ENCODE data around the gene AXIN1. TPM values are rescaled to one million over a fixed set of nuclear protein-coding genes. Genes with fewer than 3 reads are reported as not detected.

Gene AXIN1
- polyA plus RNA-seq, 2 of the 4 experiments (the other 2 are of a cell fraction), result 8.7 to 19.3 TPM

- WGBS (ENCODE audit: missing lambda C conversion rate), result 19% methylated on average over 3 of the region's 3 CpGs
- CTCF ChIA-PET, result no interaction called here
- no peak for ATAC-seq
- H3K4me3 ChIP-seq, result peak overlapping the region; percentile 80
- H3K27ac ChIP-seq, result peak overlapping the region; percentile 94 to 99
- no peak for FAIRE-seq
- peaks cover 39% of the 10 kb centered on the region for H3K4me1 ChIP-seq
- POLR2A ChIA-PET, result interaction anchor here (0.7 kb wide), 1 partner anchor 53 kb away, joined by 3 read pairs; no protein-coding TSS in a partner anchor
- TF ChIP-seq NPAS2 (CRISPR knock-in tag; IDR thresholded peaks at IDR 0.05; ENCODE audit: borderline replicate concordance), result no peak
- TF ChIP-seq POLR2A (IDR thresholded peaks at IDR 0.05; ENCODE audit: low read length), result no peak
- TF ChIP-seq CHD4 (IDR thresholded peaks at IDR 0.05; ENCODE audit: borderline replicate concordance), result no peak
- no peak for TF ChIP-seq RAD21 (conservative IDR thresholded peaks at IDR 0.05 in 1 of 2, IDR thresholded peaks at IDR 0.05 in 1 of 2)
- no peak for TF ChIP-seq ZC3H11A (IDR thresholded peaks at IDR 0.05)
- H3K4me2 ChIP-seq, result peak overlapping the region; percentile 86
- no peak for DNase-seq (ENCODE audit: low read depth in 1 of 2, low spot score in 1 of 2)
- 0 out of 3 replicates have a peak, but pooled peaks cover 2% of the 10 kb centered on the region for H3K9me3 ChIP-seq
These were observed 43.7 kb upstream of the AXIN1 start for GRCh38 chr16:396199-396598.

GRCh38 chr16:392450-393030 is 40.0 kb upstream of the AXIN1 start:
- no peak for ATAC-seq
- no peak for DNase-seq (ENCODE audit: low read depth in 1 of 2, low spot score in 1 of 2)
- ChIA-PET POLR2A (no interaction called here), CTCF (interaction anchor here (0.6 to 3.8 kb wide), 11 partner anchors 9 to 268 kb away, joined by 3 to 14 read pairs (median 3); partner anchors contain the start of genes DECR2, PGAP6 and RAB11FIP3)
- TF ChIP-seq ESRRA (IDR thresholded peaks at IDR 0.05; ENCODE audit: borderline replicate concordance, low read length), result no peak
- TF ChIP-seq MAFK (IDR thresholded peaks at IDR 0.05; ENCODE audit: partially characterized antibody), result no peak
- H3K9me3 ChIP-seq, result 0 out of 3 replicates have a peak, but pooled peaks cover 2% of the 10 kb centered on the region
- H3K4me2 ChIP-seq, result no peak overlapping the region
- no peak overlapping the region for H3K27ac ChIP-seq
- FAIRE-seq, result no peak
- 92% methylated on average over 7 of the region's 7 CpGs for WGBS (ENCODE audit: missing lambda C conversion rate)
- no peak overlapping the region for H3K4me3 ChIP-seq
- peaks cover 8% of the 10 kb centered on the region; the same call in 1 of the 3 replicates for H3K4me1 ChIP-seq

- 71% methylated on average over 7 of the region's 7 CpGs for WGBS (ENCODE audit: missing lambda C conversion rate)
- Histone ChIP-seq H3K4me3 (no peak overlapping the region), H3K9me3 (0 out of 3 replicates have a peak, but pooled peaks cover 2% of the 10 kb centered on the region), H3K4me1 (peaks cover 8% of the 10 kb centered on the region; the same call in 1 of the 3 replicates), H3K27ac (no peak overlapping the region), H3K4me2 (no peak overlapping the region)
- DNase-seq (ENCODE audit: low read depth in 1 of 2, low spot score in 1 of 2), result peak; percentile 76 to 83
- TF ChIP-seq FOXS1 (CRISPR knock-in tag; IDR thresholded peaks at IDR 0.05), result no peak
- peak; percentile 69 to 90 for TF ChIP-seq RAD21 (conservative IDR thresholded peaks at IDR 0.05 in 1 of 2, IDR thresholded peaks at IDR 0.05 in 1 of 2)
- no peak for TF ChIP-seq JUN (IDR thresholded peaks at IDR 0.05)
- TF ChIP-seq RCOR1 (IDR thresholded peaks at IDR 0.05; ENCODE audit: low read depth, low read length), result peak; percentile 92; the same call in 1 of the 2 replicates
- peak; percentile 21; the same call in 1 of the 3 replicates for TF ChIP-seq SMC3 (IDR thresholded peaks at IDR 0.05)
- TF ChIP-seq CTCF (IDR thresholded peaks at IDR 0.05), result peak; percentile 54
- TF ChIP-seq KDM1A (IDR thresholded peaks at IDR 0.05; ENCODE audit: low read depth), result peak; percentile 34; the same call in 1 of the 2 replicates
- TF ChIP-seq FOSL2 (IDR thresholded peaks at IDR 0.05), result no peak
- peak; percentile 71 for TF ChIP-seq FOSL2 (CRISPR knock-in tag; IDR thresholded peaks at IDR 0.05)
- FAIRE-seq, result no peak
- ChIA-PET POLR2A (no interaction called here), CTCF (interaction anchor here (0.6 to 3.8 kb wide), 11 partner anchors 9 to 269 kb away, joined by 3 to 14 read pairs (median 3); partner anchors contain the start of genes DECR2, PGAP6 and RAB11FIP3)
- peak; percentile 70 to 82 for ATAC-seq
These were observed 39.4 kb upstream of the AXIN1 start for GRCh38 chr16:391885-392335.

GRCh38 chr16:389352-389751 is 36.8 kb upstream of the AXIN1 start:
- ATAC-seq, result no peak
- H3K9me3 ChIP-seq, result 0 out of 3 replicates have a peak, but pooled peaks cover 2% of the 10 kb centered on the region
- no peak for FAIRE-seq
- H3K4me1 ChIP-seq, result no peaks in the 10 kb centered on the region
- CTCF ChIA-PET, result interaction anchor here (0.6 to 1.6 kb wide), 2 partner anchors 18 to 27 kb away, joined by 3 to 7 read pairs; no protein-coding TSS in a partner anchor
- no peak overlapping the region for H3K4me2 ChIP-seq
- TF ChIP-seq EHF (CRISPR knock-in tag; IDR thresholded peaks at IDR 0.05), result no peak
- TF ChIP-seq MAFK (IDR thresholded peaks at IDR 0.05; ENCODE audit: partially characterized antibody), result no peak
- no peak for TF ChIP-seq KDM5A (IDR thresholded peaks at IDR 0.05)
- TF ChIP-seq MAX (IDR thresholded peaks at IDR 0.05), result no peak
- no peak for TF ChIP-seq FOSB (CRISPR knock-in tag; IDR thresholded peaks at IDR 0.05)
- no peak for TF ChIP-seq CEBPB (IDR thresholded peaks at IDR 0.05)
- TF ChIP-seq TP53 (CRISPR knock-in tag; IDR thresholded peaks at IDR 0.05), result no peak
- no peak for TF ChIP-seq SREBF2 (IDR thresholded peaks at IDR 0.05)
- TF ChIP-seq KDM1A (IDR thresholded peaks at IDR 0.05; ENCODE audit: low read depth), result no peak
- TF ChIP-seq HEYL (CRISPR knock-in tag; IDR thresholded peaks at IDR 0.05), result no peak
- no peak for TF ChIP-seq RCOR1 (IDR thresholded peaks at IDR 0.05; ENCODE audit: low read depth, low read length)
- TF ChIP-seq FOXS1 (CRISPR knock-in tag; IDR thresholded peaks at IDR 0.05), result no peak
- TF ChIP-seq JUNB (IDR thresholded peaks at IDR 0.05), result no peak
- TF ChIP-seq ESRRA (IDR thresholded peaks at IDR 0.05; ENCODE audit: borderline replicate concordance, low read length), result no peak
- TF ChIP-seq EP300 (IDR thresholded peaks at IDR 0.05), result no peak
- no peak for TF ChIP-seq POLR2AphosphoS2 (conservative IDR thresholded peaks at IDR 0.05; ENCODE audit: low read length)
- no peak for TF ChIP-seq NPAS2 (CRISPR knock-in tag; IDR thresholded peaks at IDR 0.05; ENCODE audit: borderline replicate concordance)
- TF ChIP-seq CHD4 (IDR thresholded peaks at IDR 0.05; ENCODE audit: borderline replicate concordance), result no peak
- no peak for TF ChIP-seq JUN (IDR thresholded peaks at IDR 0.05)
- no peak for TF ChIP-seq HOXB5 (CRISPR knock-in tag; IDR thresholded peaks at IDR 0.05)
- POLR2A ChIA-PET, result no interaction called here
- no peak overlapping the region for H3K4me3 ChIP-seq
- DNase-seq (ENCODE audit: low read depth in 1 of 2, low spot score in 1 of 2), result no peak
- WGBS (ENCODE audit: missing lambda C conversion rate), result 90% methylated on average over 9 of the region's 10 CpGs
- no peak overlapping the region for H3K27ac ChIP-seq
